Limb (tissue), 2 donors: Measurements from ENCODE around the gene ABL1.
"Not testable (repeated sequence)": the region's sequence is repeated elsewhere in the genome, so short reads cannot be mapped to it uniquely, and the experiment has no call there.

Experiments used
- DNase-seq, 2 donors: peaks; one replicate each; pipeline ENCODE4 v3.0.0-alpha.2; 2016; ENCODE audit errors: extremely low spot score in 2 of 2

Gene ABL1

GRCh38 chr9:130902204-130903185 is 67.4 kb downstream of the ABL1 start:
- DNase-seq: no peak

GRCh38 chr9:130903194-130904069 is 68.4 kb downstream of the ABL1 start:
- DNase-seq: no peak

GRCh38 chr9:130904070-130905044 is 69.3 kb downstream of the ABL1 start:
- no peak for DNase-seq

- no peak for DNase-seq
Measured at GRCh38 chr9:130905125-130905901, 70.3 kb downstream of the ABL1 start.

- no peak for DNase-seq
Measured at GRCh38 chr9:130905902-130906734, 71.1 kb downstream of the ABL1 start.

GRCh38 chr9:130906735-130907416 is 71.8 kb downstream of the ABL1 start:
- no peak for DNase-seq

GRCh38 chr9:130908146-130908877 is 73.3 kb downstream of the ABL1 start:
- no peak for DNase-seq

- no peak for DNase-seq
Measured at GRCh38 chr9:130908878-130909355, 73.9 kb downstream of the ABL1 start.

GRCh38 chr9:130910041-130910440 is 75.0 kb downstream of the ABL1 start:
- DNase-seq: not testable (repeated sequence)

GRCh38 chr9:130910670-130911069 is 75.6 kb downstream of the ABL1 start:
- DNase-seq: not testable (repeated sequence)

- DNase-seq: no peak
Measured at GRCh38 chr9:130911254-130912049, 76.4 kb downstream of the ABL1 start.

- peak in 1 of 2 donors; percentile 65 for DNase-seq
Measured at GRCh38 chr9:130912932-130913598, 78.0 kb downstream of the ABL1 start.

- no peak for DNase-seq
Measured at GRCh38 chr9:130913599-130914416, 78.8 kb downstream of the ABL1 start.

GRCh38 chr9:130914417-130915095 is 79.5 kb downstream of the ABL1 start:
- DNase-seq: no peak

GRCh38 chr9:130915096-130915447 is 80.0 kb downstream of the ABL1 start:
- DNase-seq: no peak
